Gastroesophageal sphincter (tissue), 3 donors: ENCODE data around the gene ALOX15B.
"Not testable (repeated sequence)": the region's sequence is repeated elsewhere in the genome, so short reads cannot be mapped to it uniquely, and the experiment has no call there.

ENCODE experiments used
- POLR2A ChIP-seq, 2 donors: fragments of 450-650 bp; IDR thresholded peaks; one replicate each; pipeline ENCODE4 v1.6.1; 2017; ENCODE audit warnings: antibody characterized with exemption in 2 of 2, mild to moderate bottlenecking in 2 of 2, moderate library complexity in 1 of 2
- POLR2AphosphoS5 ChIP-seq: sonication (generic); formaldehyde crosslinking; IDR thresholded peaks from one replicate; pipeline ENCODE4 v1.6.1; 2017; ENCODE audit warnings: antibody characterized with exemption
- TF ChIP-seq, protein P1 (sequence below), 4 experiments: fragments of 200-600 bp in 2 of 4; fragments of 450-650 bp in 2 of 4; sonication (generic) in 1 of 4; IDR thresholded peaks; one replicate each; pipeline ENCODE4 v1.5.1; 2017 to 2019; ENCODE audit warnings: antibody characterized with exemption in 4 of 4, mild to moderate bottlenecking in 2 of 4, moderate library complexity in 2 of 4

DNA sequence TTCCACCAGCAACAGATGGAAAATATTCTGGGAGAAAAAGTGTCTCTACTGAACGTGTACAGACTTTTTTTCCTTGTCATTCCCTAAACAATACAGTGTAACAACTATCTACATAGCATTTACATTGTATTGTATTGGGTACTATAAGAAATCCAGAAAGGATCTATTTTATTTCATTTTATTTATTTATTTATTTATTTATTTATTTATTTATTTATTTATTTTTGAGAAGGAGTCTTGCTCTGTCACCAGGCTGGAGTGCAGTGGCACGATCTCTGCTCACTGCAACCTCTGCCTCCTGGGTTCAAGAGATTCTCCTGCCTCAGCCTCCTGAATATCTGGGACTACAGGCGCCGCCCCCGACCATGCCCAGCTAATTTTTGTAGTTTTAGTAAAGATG is 39.1 kb downstream of the ALOX15B start:
- TF ChIP-seq, protein P1, sequence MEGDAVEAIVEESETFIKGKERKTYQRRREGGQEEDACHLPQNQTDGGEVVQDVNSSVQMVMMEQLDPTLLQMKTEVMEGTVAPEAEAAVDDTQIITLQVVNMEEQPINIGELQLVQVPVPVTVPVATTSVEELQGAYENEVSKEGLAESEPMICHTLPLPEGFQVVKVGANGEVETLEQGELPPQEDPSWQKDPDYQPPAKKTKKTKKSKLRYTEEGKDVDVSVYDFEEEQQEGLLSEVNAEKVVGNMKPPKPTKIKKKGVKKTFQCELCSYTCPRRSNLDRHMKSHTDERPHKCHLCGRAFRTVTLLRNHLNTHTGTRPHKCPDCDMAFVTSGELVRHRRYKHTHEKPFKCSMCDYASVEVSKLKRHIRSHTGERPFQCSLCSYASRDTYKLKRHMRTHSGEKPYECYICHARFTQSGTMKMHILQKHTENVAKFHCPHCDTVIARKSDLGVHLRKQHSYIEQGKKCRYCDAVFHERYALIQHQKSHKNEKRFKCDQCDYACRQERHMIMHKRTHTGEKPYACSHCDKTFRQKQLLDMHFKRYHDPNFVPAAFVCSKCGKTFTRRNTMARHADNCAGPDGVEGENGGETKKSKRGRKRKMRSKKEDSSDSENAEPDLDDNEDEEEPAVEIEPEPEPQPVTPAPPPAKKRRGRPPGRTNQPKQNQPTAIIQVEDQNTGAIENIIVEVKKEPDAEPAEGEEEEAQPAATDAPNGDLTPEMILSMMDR (IDR thresholded peaks at IDR 0.05), result not testable (repeated sequence)
- not testable (repeated sequence) for TF ChIP-seq POLR2AphosphoS5; POLR2A (IDR thresholded peaks at IDR 0.05)
